Measurements from ENCODE around the gene LRP1. TPM values are rescaled to one million over a fixed set of nuclear protein-coding genes. Genes with fewer than 3 reads are reported as not detected.

LRP1 gene
- total and polyA plus RNA-seq, 4 donors, result 87.5 to 375 (median 139) TPM

- DNase-seq (ENCODE audit: low spot score), result peak; percentile 95
- Histone ChIP-seq H3K27me3 (ENCODE audit: control insufficient read depth in 4 of 4, insufficient read depth in 4 of 4, low read length in 3 of 4) (no peaks in the 10 kb centered on the region), H3K9me3 (ENCODE audit: control insufficient read depth in 4 of 4, low read length in 3 of 4) (no peaks in the 10 kb centered on the region), H3K4me3 (ENCODE audit: low read depth in 1 of 3, low read length in 3 of 3) (peak within 1 kb of the TSS; percentile 82 to 94 (median 88)), H3K27ac (ENCODE audit: low read depth in 1 of 2, low read length in 2 of 2) (peak within 1 kb of the TSS; percentile 96 to 100), H3K36me3 (ENCODE audit: control insufficient read depth in 4 of 4, insufficient read depth in 3 of 4, low read depth in 1 of 4, low read length in 3 of 4) (peaks cover 7 to 15% (median 10%) of the 10 kb centered on the region in 4 donors), H3K4me1 (ENCODE audit: control insufficient read depth in 4 of 4, insufficient read depth in 4 of 4, low read length in 3 of 4) (peaks cover 9 to 45% (median 24%) of the 10 kb centered on the region in 4 donors), H3K9ac (ENCODE audit: low read depth in 1 of 2, low read length in 2 of 2) (peak within 1 kb of the TSS; percentile 13 to 90)
- under 1% methylated on average over 91 of the region's 91 CpGs for WGBS
- TF ChIP-seq JUND (IDR thresholded peaks at IDR 0.05) (peak; percentile 30 to 85), RAD21 (IDR thresholded peaks at IDR 0.05) (peak; percentile 16 to 32), MAX (IDR thresholded peaks at IDR 0.05) (peak; percentile 74), SP1 (IDR thresholded peaks at IDR 0.05) (peak; percentile 80), CTCF (IDR thresholded peaks at IDR 0.05; ENCODE audit: low read depth, low read length, missing input control) (no peak), FOXA1 (IDR thresholded peaks at IDR 0.05) (peak; percentile 81), NR2F2 (IDR thresholded peaks at IDR 0.05) (peak; percentile 13), EGR1 (IDR thresholded peaks at IDR 0.05; ENCODE audit: low read depth in 2 of 2) (peak; percentile 88 to 96), ATF3 (IDR thresholded peaks at IDR 0.05) (peak; percentile 52), ZBTB33 (IDR thresholded peaks at IDR 0.05) (peak; percentile 91), YY1 (IDR thresholded peaks at IDR 0.05) (peak; percentile 66), RXRA (IDR thresholded peaks at IDR 0.05) (peak; percentile 55 to 66), HNF4G (IDR thresholded peaks at IDR 0.05) (no peak), GABPA (IDR thresholded peaks at IDR 0.05 in 1 of 2, conservative IDR thresholded peaks at IDR 0.05 in 1 of 2) (peak in 1 of 2 donors; percentile 57), REST (IDR thresholded peaks at IDR 0.05) (peak; percentile 90), TAF1 (conservative IDR thresholded peaks at IDR 0.05) (no peak), HNF4A (conservative IDR thresholded peaks at IDR 0.05) (peak; percentile 36 to 55), FOXA2 (IDR thresholded peaks at IDR 0.05) (peak; percentile 63)
Observed at GRCh38 chr12:57088354-57089270, 39.7 kb upstream of the LRP1 start, which contains the start of gene NAB2. TSS of gene NAB2 (plus strand) at chr12:57089114. CDS start at chr12:57089272, 158 bp downstream.
